ENCODE results near the gene STEAP3. TPM values are rescaled to one million over a fixed set of nuclear protein-coding genes. Genes with fewer than 3 reads are reported as not detected.

The STEAP3 gene, protein sequence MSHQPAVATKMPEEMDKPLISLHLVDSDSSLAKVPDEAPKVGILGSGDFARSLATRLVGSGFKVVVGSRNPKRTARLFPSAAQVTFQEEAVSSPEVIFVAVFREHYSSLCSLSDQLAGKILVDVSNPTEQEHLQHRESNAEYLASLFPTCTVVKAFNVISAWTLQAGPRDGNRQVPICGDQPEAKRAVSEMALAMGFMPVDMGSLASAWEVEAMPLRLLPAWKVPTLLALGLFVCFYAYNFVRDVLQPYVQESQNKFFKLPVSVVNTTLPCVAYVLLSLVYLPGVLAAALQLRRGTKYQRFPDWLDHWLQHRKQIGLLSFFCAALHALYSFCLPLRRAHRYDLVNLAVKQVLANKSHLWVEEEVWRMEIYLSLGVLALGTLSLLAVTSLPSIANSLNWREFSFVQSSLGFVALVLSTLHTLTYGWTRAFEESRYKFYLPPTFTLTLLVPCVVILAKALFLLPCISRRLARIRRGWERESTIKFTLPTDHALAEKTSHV
- total RNA-seq: 11.6 TPM

DNA sequence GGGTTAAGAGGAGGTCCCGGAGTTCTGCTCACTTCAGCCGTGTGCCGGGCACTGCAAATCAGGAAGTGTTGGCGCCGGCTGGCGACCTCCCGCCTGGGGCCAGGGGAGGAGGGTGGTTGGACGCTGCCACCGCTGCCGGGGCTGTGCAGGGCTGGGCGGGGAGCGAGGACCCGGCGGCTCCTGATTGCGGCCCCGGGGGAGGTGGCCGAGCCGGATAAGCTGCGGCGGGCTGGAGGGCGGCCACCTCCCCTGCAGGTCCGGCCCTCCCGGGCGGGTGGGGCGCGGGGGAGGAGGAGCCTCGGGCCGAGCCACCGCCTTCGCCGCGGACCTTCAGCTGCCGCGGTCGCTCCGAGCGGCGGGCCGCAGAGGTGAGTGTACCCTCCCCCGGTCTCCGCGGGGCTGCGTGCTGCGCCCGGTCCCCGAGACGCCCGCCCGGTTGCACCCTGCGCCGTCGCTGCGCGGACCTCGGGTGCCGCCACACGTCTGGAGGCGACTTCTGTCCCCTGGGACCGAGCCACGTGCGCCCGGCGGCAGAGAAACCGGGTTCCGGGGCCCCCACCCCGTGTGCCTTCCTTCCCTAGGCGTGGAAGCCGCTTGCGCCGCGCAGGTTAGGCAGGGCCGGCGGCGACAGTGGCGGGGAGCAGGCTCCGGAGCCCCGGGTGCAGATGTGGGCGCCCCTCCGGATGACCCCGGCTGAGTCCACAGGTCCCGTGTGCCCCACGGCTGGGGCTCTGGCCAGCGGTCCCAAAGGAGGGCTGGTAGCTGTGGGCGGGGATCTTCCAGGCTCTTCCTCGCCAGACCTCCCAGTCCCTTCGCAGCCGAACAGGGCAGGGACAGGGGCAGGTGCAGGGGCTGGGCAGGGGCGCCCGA, at the start of gene STEAP3:
STEAP3 (plus strand) TSS at position 314 of the 870 bp plus-strand sequence. CDS start 7,179 bp downstream, outside the sequence.
- peak; percentile 74 for ATAC-seq

DNA sequence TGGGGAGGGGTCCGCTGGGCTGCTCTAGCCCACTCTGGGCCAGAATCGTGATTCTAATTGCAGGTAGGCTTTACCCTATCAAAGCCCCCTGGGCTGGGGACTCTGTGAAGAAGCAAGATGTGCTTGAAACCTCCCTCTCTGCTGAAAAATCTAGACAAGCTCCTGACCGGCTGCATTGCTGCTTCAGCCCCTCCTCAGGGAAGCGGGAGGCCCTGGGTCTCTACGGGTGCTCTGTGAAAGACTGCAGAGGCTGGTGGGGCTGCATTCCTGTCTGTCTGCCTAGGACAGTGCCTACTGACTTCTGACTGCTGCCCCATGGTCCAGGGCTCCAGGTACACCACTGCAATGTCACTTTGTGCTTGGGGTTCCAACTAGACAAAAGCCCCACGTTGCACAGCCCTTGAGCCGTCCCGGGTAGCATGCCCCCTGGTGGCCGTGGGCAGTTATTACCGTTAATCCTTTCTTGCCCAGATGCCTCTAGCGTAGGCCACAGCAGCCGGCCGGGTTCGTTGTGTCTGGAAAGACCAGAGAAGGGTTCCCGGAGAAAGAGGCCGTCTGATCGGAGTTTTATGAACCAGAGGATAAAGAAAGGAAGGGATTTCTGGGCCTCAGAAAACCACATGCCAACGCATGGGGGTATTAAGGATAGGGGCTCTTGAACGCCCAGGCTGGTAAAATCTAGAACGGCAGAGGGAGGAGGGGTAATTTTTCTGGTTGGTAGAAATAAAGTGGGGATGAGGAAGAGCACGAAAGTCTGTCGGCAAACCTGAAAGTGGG, 49.2 kb upstream of the STEAP3 start:
- ATAC-seq: peak; percentile 63

DNA sequence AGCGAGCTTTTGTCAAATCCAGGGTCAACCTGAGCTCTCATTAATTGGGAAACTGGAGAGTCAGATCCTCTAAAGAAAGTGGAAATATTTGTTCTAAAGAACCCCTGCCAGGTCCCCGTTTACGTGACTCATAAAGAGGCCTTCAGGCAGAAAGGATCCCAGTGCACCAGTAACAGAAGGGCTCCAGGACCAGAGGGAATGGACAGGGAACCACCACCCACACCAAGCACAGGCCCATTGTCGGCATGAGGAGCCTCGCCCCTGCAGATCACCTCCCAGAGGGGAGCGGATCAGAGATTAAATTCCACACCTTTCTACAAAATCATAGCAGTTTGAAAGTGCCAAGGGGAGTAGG, 48.7 kb upstream of the STEAP3 start:
- no peak for ATAC-seq

DNA sequence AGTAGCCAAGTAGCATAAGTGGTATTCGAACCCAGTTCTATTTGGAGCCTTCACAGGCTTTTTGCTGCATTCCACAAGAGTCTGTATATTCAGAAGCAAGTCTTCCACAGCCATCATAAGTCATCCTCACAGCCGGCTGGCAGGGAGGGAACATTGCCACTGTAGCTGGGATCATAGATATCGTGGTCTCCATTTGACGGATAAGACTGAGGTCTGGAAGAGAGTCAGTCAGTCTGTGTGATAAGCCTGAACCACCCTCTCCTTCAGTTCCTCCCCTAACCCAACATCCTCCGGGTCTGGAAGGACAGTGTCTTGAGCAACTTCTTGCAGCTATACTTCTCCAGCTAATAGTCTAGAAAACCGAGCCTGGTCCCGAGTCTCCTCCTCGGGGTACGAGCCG, 48.1 kb upstream of the STEAP3 start:
- ATAC-seq: no peak

DNA sequence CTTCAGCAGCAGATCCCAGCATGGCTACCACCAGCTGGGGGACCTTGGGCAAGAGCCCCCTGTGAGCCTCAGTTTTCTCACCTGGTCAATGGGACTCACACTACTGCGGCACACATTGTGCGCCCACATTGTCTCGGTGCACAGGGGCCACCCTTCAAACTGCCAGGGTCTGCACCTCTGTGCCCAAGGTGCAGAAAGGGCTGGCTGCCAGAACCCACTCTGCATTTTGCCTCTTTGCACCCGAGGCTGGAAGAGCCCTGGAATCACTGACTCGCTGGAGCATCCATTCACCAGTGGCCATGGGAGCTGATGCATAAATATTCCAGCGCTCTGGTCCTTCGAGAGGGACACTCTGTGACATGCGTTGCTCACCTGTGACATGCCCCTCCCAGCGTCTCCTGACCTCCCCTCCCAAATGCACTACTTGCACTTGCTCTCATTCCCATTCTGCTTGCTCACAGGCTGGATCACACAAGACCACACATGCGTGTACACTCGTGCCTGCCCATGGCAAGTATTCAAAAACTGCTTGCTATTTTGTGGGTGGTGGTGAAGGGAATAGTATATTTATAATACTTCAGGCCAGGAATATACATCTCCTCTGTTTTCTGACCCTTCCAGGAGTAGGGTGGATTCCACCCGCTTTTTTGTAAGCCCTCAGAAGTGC, 46.3 kb upstream of the STEAP3 start:
- ATAC-seq: no peak

DNA sequence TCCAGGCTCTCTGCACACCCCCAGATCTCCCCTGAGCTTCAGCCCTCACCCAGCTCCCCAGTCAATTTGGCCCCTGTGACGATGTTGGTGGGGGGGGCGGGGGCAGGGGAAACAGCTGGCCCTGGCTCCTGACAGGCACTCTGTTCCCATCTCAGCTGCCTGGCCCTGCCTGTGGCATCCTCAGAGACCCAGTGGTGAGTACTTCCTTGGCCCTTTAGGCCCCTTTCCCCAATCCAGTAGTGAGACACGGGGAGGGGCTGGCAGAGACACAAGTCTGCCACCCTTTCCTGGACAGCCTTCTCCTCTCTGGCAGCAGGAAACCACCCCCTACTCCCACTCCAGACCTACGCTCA, 45.8 kb upstream of the STEAP3 start:
- no peak for ATAC-seq

DNA sequence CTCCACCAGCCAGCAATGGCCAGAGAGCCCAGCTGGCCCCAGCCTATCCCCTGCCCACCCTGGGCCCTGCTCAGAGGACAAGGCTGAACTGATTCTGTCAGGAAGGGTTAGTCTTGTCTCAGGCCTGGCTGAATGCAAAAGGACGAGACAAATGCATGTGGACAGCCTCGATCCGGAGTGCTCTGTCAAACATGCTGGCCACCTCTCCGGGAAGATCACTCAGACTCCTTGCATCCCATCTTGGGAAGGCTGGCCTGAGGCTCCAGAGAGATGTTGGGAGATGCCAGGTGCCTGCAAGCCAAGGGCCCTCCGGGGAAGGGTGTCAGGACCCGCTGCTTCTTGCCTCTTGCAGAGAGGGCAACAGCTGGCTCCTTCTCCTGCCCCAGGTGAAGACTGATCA, 44.9 kb upstream of the STEAP3 start:
- ATAC-seq: no peak

DNA sequence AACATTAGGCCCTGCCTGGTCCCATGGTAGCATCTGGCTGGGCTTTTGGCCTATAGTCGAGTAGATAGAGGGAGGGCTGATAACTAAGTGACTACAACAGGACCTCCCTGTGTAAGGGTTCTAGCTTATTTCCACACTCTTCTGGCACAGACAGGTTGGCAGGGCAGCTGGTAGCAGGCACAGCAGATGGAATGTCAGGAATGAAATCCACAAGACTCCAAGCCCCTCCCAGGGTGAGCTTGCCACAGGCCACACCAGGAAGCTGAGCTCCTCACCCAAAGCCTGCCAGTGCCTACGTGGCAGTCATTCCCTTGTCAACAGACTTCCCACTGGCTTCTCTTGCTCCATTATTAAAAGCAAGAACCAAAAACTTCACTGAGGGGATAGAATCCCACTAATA, 44.4 kb upstream of the STEAP3 start:
- no peak for ATAC-seq

DNA sequence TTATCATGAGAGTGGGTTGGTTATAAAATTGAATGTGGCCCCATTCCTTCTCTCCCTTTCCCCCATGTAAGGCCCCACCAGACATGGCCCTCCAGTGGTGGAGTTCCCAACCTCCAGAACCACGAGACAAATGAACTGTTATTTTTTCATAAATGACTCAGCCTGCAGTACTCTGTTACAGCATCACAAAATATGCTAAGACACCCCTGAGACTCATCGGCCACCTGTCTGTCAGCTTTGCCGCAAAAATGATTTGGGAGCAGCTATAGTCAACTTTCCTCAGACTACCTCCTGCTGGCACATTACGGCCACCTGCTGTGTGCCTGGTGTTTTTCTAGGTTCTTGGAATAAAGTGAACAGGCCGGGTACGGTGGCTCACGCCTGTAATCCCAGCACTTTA, 43.6 kb upstream of the STEAP3 start:
- ATAC-seq: no peak

DNA sequence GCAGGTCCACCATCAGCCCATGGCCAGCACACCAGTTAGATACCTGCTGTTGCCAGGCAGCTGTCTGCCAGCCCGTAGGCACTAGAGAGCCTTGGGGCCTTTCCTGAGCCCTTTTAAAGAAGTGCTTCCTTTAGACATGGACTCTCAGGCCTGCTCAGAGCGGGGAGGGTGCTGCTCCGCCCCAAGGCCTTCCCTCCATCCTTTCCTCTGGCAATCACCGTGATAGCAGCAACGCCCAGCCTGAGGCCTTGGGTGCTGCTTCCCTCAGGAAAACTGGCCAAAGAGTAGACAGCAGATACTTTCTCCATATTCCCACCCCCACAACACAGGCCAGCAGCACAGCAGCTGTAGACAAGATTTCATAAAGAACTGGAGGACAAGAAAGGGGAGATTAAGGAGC, 42.7 kb upstream of the STEAP3 start:
- no peak for ATAC-seq

DNA sequence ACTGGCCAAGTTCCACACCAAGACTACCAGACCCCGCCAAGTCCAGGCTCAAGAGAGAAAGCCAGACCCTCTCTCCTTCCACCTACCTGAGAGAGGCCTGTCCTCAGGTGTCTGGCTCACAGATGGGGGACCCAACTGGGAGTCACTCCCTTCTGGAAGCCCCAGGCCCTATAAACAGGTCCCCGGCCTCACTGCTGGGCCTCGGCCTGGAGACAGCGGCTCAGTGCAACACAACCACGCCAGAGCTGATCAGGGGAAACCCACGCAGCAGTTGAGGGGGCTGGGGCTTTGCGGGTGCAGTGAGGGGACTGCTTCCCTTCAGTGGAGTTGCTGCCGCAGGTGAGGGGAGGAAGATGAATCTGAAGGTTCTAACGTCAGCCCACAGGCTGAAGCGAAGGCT, 42.2 kb upstream of the STEAP3 start:
- no peak for ATAC-seq

DNA sequence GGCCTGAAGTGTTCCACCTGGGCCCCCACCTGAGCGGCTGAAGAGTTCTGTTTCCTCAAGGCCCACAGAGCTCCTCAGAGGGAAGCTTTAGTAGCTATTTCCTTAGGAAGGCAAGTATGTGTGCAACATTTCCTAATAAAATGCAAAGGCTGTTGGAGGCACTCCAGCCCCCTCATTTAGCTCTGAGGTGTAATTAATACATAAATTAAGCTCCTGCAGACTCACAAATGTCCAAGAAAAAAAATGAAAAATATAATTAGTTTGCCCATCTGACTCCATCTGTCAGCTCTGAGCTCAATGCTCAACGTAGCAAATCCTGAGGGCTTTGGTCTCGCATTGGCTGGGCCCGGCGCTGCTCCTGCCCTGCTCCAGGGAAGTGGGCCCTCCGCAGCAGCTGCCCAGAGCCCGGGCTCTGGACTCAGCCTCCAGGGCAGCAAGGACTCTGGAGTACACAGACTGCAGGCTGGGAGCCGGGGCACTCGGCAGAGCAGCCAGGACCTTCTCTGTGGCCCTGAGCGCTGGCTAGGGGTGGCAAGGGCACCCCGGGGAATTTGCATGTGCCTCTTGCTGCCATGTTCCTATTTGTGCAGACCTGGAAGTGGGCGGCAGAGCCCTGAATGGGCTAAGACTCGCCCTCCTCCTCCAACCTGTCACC, 41.7 kb upstream of the STEAP3 start:
- ATAC-seq: peak; percentile 14

DNA sequence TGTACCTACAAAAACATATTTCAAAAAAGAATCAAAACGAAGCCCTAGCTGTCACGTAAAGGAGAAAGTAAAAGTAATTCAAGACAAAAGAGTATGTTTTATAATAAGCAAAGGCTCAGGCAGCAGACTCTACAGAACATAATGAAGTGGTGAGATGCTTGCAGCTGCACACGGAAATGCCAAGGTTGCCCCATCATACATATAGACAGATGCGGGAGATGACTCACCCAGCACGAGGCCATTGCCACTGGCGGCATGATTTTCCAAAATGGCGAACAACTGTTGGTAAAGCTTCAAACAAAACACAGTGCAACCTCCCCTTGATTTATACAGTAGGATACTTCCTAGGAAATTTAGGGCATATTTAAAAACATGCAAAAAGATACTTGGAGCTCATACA, 39.1 kb upstream of the STEAP3 start:
- ATAC-seq: no peak

DNA sequence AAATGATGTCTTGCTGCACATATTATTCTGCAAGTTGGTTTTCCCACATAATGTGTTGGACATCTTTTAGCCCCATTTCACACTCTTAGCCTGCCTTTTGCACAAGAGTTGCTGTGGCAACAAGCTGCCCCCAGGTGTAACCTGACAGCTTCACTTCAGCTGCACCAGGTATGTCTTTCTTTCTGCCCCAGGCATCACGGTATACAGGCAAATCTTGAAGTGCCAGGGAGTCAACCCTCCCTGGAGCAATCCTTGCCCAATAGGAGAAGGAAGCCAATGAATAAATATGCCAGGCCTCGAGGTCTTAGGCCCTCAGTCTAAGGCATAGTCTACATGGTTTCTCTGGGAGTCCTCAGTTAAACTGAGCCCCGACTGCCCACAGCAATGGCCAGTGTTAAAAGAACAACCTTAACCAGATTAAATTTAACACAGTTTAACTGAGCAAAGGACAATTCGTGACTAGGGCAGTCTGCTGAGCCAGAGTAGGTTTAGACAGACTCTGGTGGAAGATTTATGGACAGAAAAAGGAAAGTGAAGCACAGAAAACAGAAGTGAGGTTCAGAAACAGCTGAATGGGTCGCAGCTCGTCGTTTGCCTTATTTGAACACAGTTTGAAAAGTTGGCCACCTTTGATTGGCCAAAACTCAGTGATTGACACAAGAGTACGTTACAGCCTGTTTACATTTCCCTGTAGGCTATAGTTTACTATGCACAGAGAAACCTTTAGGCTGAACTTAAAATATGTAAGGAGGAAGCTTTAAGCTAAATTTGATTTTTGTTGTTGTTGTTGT, 33.1 kb upstream of the STEAP3 start:
- ATAC-seq: no peak

DNA sequence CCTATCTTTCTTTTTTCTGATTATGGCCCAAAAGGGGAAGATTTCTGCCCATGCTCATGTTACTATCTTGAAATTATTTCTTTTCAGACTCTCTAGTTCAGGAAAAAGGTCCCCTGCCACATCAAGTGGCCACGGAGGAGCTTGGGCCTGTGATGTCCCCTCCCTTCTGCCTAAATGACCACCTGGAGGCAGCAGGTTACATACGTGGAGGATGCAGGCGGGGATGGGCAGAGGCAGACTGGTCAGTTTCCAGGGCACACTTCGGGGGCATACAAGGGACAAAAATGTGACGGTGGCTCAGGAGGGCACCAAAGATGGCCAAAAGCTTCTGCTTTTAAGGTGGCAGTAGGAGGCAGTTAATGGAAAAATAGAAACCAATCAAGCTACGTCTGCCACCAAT, 30.7 kb upstream of the STEAP3 start:
- no peak for ATAC-seq

DNA sequence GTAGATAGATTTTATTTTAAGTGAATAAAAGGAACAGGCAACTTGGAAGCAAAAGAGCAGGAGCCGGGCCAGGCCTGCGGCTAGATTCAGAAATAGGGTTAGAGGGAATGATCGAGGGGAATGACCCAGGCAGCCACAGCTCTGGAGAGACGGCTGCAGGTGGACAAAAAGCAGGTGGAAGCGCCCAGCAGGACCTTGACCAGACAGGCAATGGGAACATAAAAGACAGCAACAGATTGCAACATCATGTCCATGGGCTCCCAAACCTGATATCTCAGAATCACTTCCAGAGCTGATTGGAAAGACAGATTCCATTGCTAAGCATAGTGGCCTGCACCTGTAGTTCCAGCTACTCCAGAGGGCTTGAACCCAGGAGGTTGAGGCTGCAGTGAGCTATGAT, 28.6 kb upstream of the STEAP3 start:
- no peak for ATAC-seq

DNA sequence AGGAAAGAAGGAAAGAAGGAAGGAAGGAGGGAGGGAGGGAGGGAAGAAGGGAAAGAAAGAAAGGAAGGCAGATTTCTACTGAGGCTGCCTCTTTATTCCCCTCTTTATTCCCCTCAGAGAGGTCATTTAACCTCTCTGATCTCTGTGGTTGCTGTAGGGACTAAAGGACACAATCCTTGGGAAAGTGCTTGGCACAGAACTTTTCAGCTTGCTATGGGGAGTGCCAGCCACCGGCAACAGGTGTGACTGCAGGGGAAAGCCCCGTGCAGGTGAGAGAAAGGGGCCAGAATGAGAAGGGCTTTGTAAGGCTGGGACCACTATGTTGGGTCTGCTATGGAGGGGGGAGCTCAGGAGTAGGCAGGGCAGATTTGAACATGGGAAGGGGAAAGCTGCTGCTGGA, 27.7 kb upstream of the STEAP3 start:
- ATAC-seq: no peak

DNA sequence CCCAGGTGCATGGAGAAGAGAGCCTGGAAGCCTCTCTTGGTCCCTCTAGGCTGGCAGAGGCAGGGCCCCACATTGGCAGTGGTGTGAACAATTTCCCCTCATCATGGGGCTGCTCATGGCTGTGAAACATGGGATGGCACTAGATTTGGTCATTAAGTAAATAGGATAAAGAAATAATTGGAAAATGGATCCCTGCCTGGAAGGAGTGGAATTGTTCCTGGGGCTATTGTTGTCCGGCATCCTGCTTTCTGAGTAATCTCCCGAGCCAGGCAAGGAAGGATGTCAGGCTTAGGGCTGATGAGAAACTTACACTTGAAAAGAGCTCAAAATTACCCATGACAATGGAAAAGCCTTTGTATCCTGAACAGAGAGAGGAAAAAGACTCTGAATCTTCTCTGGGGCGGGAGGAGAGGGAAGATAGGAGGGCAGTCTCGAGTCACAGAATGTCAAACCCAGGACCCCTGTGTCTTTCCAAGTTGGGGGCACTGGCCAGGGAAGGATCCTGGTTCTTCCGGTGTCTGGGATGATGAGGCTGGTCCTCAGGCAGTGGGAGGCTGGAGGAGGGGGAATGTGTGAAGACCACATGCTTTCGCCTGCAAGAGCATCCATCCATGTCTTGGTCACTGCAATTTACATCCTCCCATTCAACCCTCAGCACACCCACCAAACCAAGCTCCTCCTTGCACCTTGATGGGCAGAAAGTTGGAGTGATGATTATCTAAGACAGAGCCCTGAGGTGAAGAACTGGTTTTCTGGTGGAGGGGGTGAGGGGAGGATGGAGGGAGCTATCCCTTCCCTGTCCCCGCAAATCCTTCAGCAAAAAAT, 27.1 kb upstream of the STEAP3 start:
- no peak for ATAC-seq

DNA sequence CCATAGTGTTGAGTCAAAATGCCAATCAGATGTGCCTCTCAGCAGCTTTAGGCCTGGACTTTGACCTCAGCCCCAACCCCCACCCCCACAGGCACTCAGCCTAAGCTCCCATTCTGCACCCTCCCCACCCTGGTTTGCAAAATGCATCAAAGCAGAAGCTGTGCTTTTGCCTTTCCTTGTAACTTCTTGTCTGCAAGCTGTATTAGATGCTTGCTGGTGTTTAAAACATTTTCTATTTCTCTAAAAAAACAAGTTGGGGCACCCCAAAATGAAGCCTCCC, 26.6 kb upstream of the STEAP3 start:
- no peak for ATAC-seq

DNA sequence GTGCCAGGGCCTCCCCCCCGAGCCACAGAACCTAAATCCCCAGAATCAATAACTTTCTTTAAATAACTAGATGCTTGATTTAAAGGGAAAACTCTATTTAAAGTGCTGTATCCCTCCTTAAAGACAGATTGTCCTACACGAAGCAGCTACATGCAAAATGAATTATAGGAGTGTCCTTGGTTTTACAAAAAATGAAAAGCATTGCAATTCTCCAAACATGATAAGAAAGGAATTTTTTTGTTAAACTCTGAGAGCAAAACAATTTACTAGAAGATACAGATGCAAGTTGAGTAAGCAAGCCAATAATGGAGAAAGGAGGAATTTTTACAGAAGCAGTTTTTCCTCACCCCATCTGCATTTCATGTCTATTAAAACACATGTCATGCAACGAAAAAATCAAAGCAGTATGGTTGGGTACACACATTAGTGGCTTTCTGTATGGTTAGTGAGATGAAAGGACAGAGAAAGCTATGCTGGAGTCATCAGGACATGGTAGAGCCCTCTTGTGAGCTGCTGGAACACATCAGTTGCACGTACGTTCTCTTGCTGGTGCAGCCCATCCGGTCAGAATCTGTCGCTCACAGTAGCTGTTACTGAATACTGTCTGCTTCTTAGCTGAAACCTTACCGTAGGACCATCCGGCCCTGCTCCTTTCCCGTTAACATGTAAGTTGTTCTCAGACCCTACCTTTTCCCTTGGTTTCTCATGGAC, 25.9 kb upstream of the STEAP3 start:
- no peak for ATAC-seq
